Ascending aorta (tissue), 2 donors: ENCODE results near the gene PUS7. TPM values are rescaled to one million over a fixed set of nuclear protein-coding genes. Genes with fewer than 3 reads are reported as not detected.
A peak's percentile ranks its signal among the peaks of the same experiment; 100 is the strongest.
"Not testable (repeated sequence)": the region's sequence is repeated elsewhere in the genome, so short reads cannot be mapped to it uniquely, and the experiment has no call there.

Source experiments
- DNase-seq, 2 donors: peaks; one replicate each; pipeline ENCODE4 v3.0.0-alpha.2; 2019; ENCODE audit warnings: low spot score in 2 of 2
- H3K27ac ChIP-seq, 2 donors: fragments of 200-600 bp; sonication (generic); one replicate each; pipeline ENCODE4 v1.5.1; 2016 to 2017; ENCODE audit warnings: mild to moderate bottlenecking in 1 of 2
- H3K27me3 ChIP-seq: fragments of 200-600 bp; sonication (generic); one replicate; pipeline ENCODE4 v1.5.1; 2017
- H3K36me3 ChIP-seq, 2 donors: fragments of 200-600 bp; sonication (generic); one replicate each; pipeline ENCODE4 v1.5.1; 2016
- H3K4me1 ChIP-seq, 2 donors: fragments of 200-600 bp; sonication (generic); one replicate each; pipeline ENCODE4 v1.5.1; 2016 to 2017; ENCODE audit warnings: mild to moderate bottlenecking in 1 of 2
- H3K4me3 ChIP-seq, 2 donors: fragments of 200-600 bp; sonication (generic); one replicate each; pipeline ENCODE4 v1.5.1; 2016 to 2017; ENCODE audit warnings: mild to moderate bottlenecking in 1 of 2
- H3K9me3 ChIP-seq, 2 donors: fragments of 200-600 bp; sonication (generic); one replicate each; pipeline ENCODE4 v1.5.1; 2016
- intact Hi-C: fragments of 100-400 bp; cut with DNase I; formaldehyde crosslinking; loops from one replicate; pipeline ENCODE4 v1.15.1; 2023
- total RNA-seq: library from RNA; depleted of rRNA; stranded (reverse); fragments of >200 nt; gene quantifications from one replicate; pipeline ENCODE4 v1.1.0, GENCODE V29; 2016
- TF ChIP-seq, protein P1 (sequence below), 3 experiments: fragments of 200-600 bp in 2 of 3; fragments of 450-650 bp in 1 of 3; sonication (generic) in 2 of 3; IDR thresholded peaks; one replicate each; pipeline ENCODE4 v1.5.1; 2016 to 2019; ENCODE audit warnings: antibody characterized with exemption in 3 of 3, mild to moderate bottlenecking in 1 of 3, moderate library complexity in 1 of 3

The PUS7 gene
- total RNA-seq, 1 donor from 2014 or later: 17.2 TPM

DNA sequence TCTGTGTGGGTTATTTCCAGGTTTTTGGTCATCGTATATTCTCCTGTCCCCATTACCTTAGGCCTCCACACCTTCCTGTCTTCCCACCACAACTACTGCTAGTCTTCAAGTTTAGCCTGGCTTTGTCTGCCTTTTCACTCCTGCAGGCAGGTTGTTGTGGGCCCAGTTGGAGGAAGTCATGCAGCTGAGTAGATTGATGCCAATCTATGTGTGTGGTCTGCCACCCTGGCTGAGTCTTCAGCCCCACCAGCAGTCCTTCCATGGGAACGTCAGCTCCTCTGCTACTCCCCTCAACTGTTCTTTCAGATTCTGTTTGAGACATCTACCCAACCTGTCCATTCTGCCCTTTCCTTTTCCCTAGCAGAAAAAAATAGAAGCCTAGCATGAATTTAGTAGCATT, 16.3 kb upstream of the PUS7 start:
- no peak overlapping the region for H3K27ac ChIP-seq
- no peaks in the 10 kb centered on the region for H3K27me3 ChIP-seq
- DNase-seq: no peak
- TF ChIP-seq, protein P1, sequence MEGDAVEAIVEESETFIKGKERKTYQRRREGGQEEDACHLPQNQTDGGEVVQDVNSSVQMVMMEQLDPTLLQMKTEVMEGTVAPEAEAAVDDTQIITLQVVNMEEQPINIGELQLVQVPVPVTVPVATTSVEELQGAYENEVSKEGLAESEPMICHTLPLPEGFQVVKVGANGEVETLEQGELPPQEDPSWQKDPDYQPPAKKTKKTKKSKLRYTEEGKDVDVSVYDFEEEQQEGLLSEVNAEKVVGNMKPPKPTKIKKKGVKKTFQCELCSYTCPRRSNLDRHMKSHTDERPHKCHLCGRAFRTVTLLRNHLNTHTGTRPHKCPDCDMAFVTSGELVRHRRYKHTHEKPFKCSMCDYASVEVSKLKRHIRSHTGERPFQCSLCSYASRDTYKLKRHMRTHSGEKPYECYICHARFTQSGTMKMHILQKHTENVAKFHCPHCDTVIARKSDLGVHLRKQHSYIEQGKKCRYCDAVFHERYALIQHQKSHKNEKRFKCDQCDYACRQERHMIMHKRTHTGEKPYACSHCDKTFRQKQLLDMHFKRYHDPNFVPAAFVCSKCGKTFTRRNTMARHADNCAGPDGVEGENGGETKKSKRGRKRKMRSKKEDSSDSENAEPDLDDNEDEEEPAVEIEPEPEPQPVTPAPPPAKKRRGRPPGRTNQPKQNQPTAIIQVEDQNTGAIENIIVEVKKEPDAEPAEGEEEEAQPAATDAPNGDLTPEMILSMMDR (IDR thresholded peaks at IDR 0.05): no peak
- intact Hi-C loops: no loop called here
- no peak overlapping the region for H3K4me3 ChIP-seq
- peaks cover 0 to 4% of the 10 kb centered on the region in 2 donors for H3K4me1 ChIP-seq
- no peaks in the 10 kb centered on the region for H3K9me3 ChIP-seq
- H3K36me3 ChIP-seq: peaks cover 41 to 60% of the 10 kb centered on the region in 2 donors

DNA sequence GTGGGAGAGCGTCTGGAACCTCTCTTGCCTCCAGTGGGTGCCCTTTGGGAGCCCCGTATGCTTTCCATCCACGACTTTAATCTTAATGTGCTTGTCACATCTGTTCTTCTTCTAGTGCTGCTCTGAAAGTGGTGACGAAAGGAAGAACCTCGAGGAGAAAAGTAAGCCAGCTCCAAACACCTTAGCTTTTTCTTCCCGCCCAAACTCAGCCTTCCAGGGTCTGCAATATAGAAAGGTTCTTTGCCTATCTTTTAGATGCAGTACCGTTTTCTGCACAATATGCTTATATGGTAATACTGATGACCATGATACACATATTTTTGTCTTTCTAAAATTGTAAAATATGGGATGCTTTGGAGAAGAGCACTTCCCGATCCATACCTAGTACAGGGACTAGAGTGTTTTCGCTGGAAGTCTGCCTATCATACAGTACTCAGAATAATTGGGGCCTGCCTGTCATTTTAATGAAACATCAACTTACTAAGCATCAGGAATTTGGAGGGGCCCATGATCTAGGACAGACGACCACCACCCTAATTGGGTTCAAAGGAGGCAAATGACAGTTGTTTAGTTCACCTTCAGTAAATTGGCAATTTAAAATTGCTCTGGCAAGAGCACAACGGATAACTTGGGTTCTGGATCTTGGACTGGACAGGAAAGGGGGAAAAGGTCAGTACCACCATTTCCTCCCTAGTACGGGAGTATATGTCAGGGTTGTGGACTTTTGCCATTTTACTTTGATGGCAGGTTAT, 10.8 kb upstream of the PUS7 start:
- intact Hi-C loops: loop anchor here (1.0 to 5.0 kb wide), 2 partner anchors 11 to 551 kb away; partner anchors contain the start of gene PUS7
- Histone ChIP-seq H3K4me3 (peak overlapping the region; percentile 70), H3K9me3 (no peaks in the 10 kb centered on the region), H3K27me3 (no peaks in the 10 kb centered on the region), H3K27ac (peak overlapping the region in 1 of 2 donors; percentile 80), H3K4me1 (peaks cover 0 to 12% of the 10 kb centered on the region in 2 donors), H3K36me3 (peaks cover 8 to 9% of the 10 kb centered on the region in 2 donors)
- DNase-seq: no peak
- TF ChIP-seq, protein P1 (IDR thresholded peaks at IDR 0.05): no peak

DNA sequence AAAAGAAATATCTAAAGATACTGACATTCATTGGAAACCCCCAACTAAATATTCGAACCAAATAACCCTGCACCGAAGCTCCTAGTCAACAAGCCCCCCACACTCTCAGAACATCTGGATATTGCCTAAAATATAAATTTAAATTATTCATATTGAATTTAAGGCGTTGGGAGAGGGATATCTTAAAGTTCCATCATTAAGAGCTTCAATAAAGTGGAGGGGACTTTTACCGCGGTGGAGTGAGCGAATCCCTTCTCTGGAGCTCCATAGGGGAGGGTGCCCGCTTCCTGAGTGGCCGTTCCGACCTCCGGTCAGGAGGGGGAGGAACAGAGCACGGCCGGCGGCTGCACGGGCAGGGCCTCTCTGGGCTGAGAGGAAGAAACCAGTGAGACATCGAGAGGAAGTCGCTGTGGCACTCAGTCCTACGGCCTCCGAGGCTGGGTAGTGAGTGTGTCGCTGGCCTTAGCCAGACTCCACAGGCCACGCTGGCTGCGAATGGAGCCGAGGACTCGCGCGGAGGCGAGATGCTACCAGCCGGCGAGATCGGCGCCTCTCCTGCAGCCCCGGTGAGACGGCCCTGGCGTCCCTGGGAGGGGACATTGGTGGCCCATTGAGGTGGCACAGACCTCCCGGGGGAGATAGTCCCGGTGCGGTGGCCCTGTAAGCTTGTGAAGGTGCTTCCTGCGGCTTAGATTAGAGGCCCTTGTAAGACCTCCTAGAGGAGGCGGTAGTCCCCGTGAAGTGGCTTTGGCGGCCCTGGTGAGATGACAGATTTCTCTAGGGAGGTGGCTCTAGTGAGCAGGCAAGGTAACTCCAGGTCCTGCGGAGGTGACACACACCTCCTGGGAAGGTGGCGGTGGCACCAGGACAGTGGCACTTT, 10.0 kb upstream of the PUS7 start, which contains the start of gene RINT1:
Gene RINT1, plus strand, starts transcription at position 410 of the 880 bp plus-strand sequence. Its CDS starts 115 bp downstream, at position 525.
- Histone ChIP-seq H3K27ac (peak within 1 kb of the TSS; percentile 71 to 80), H3K4me3 (peak within 1 kb of the TSS; percentile 70), H3K27me3 (no peaks in the 10 kb centered on the region), H3K4me1 (peaks cover 0 to 12% of the 10 kb centered on the region in 2 donors), H3K36me3 (peaks cover under 1 to 3% of the 10 kb centered on the region in 2 donors), H3K9me3 (no peaks in the 10 kb centered on the region)
- peak; percentile 66 to 95 for DNase-seq
- intact Hi-C loops: loop anchor here (1.0 to 5.0 kb wide), 2 partner anchors 10 to 550 kb away; partner anchors contain the start of gene PUS7
- TF ChIP-seq, protein P1 (IDR thresholded peaks at IDR 0.05): peak; percentile 26 to 80 (median 75)

DNA sequence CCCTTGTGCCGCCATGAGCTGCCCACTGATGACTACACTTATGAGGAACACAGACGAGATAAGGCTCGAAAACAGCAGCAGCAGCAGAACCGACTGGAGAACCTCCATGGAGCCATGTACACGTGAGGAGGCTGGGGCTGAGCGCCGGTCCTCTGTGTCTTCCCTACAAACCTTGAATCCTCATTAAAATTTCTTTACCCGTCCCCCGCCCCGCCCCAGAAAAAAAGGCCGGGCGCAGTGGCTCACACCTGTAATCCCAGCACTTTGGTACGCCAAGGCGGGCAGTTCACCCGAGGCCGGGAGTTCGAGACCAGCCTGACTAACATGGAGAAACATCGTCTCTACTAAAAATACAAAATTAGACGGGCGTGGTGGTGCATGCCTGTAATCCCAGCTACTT, 8.5 kb upstream of the PUS7 start:
- Histone ChIP-seq H3K27ac (no peak overlapping the region), H3K4me3 (no peak overlapping the region), H3K4me1 (peaks cover 0 to 12% of the 10 kb centered on the region in 2 donors), H3K36me3 (no peaks in the 10 kb centered on the region), H3K9me3 (no peaks in the 10 kb centered on the region), H3K27me3 (no peaks in the 10 kb centered on the region)
- TF ChIP-seq, protein P1 (IDR thresholded peaks at IDR 0.05): no peak
- no peak for DNase-seq
- intact Hi-C loops: loop anchor here (5.0 kb wide), 1 partner anchor 548 kb away; no protein-coding TSS in a partner anchor

DNA sequence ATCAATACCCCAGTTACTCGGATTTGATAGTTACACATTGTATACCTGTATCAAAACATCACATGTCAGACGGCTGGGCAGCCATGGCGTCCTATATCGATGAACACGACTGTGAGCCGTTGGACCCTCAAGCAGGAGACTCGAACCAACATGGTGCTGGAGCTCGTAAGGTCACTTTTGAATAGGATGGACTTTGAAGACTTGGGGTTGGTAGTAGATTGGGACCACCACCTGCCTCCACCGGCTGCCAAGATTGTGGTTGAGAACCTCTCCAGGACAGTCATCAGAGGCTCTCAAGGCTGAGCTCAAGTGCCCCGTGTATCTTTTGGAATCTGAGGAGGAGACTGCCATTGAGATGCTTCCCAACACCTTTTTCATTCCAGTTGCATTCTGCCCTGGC, 8.1 kb upstream of the PUS7 start:
- intact Hi-C loops: loop anchor here (5.0 kb wide), 1 partner anchor 548 kb away; no protein-coding TSS in a partner anchor
- no peak for DNase-seq

DNA sequence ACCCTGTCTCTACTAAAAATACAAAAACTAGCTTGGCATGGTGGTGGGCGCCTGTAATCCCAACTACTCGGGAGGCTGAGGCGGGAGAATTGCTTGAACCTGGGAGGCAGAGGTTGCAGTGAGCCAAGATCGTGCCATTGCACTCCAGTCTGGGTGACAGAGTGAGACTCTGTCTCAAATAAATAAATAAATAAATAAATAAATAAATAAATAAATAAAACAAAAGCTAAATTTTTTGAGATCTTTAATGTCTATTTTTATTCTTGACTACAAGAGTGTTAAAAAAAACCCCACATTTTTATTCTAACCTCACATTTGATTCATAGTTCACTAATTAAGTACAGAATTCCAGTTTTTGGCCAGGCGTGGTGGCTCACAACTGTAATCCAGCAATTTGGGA, 5.7 kb upstream of the PUS7 start:
- H3K27ac ChIP-seq, H3K4me1 ChIP-seq, H3K27me3 ChIP-seq, DNase-seq, H3K36me3 ChIP-seq, H3K9me3 ChIP-seq, H3K4me3 ChIP-seq: not testable (repeated sequence)
- intact Hi-C loops: loop anchor here (10.0 kb wide), 2 partner anchors 347 to 1323 kb away; partner anchors contain the start of genes ATXN7L1 and ORC5

More for the DNA sequence above, 8.1 kb upstream of the PUS7 start:
- no peaks in the 10 kb centered on the region for H3K9me3 ChIP-seq
- H3K27ac ChIP-seq: no peak overlapping the region
- H3K27me3 ChIP-seq: no peaks in the 10 kb centered on the region
- H3K4me1 ChIP-seq: peaks cover 0 to 12% of the 10 kb centered on the region in 2 donors
- H3K4me3 ChIP-seq: no peak overlapping the region
- TF ChIP-seq, protein P1 (IDR thresholded peaks at IDR 0.05): no peak
- no peaks in the 10 kb centered on the region for H3K36me3 ChIP-seq
